Psoas muscle (tissue), 8 donors: ENCODE data around the gene ATXN8OS. TPM values are rescaled to one million over a fixed set of nuclear protein-coding genes. Genes with fewer than 3 reads are reported as not detected.

ENCODE experiments used
- ATAC-seq, 4 donors: fragments of 200-7000 bp; cut with Tn5 transposase; one replicate each; pipeline ENCODE4 v1.9.1; 2020; ENCODE audit warnings: moderate library complexity in 3 of 4, mild to moderate bottlenecking in 2 of 4
- DNase-seq, 2 donors: peaks; one replicate each; pipeline ENCODE4 v3.0.0-alpha.2; 2020
- H3K27ac ChIP-seq: fragments of 200-600 bp; one replicate; pipeline ENCODE4 v1.8.0; 2022
- H3K27me3 ChIP-seq, 3 donors: fragments of 200-600 bp in 1 of 3; one replicate each; pipeline versions ENCODE4 v1.6.1 to v1.8.0; 2013 to 2022; ENCODE audit warnings: low read length in 2 of 3, mild to moderate bottlenecking in 2 of 3, moderate library complexity in 1 of 3; ENCODE audit not compliant: insufficient read depth in 3 of 3
- H3K36me3 ChIP-seq, 2 donors: fragments of 200-600 bp in 1 of 2; one replicate each; pipeline versions ENCODE4 v1.6.1 to v1.8.0; 2013 to 2022; ENCODE audit warnings: low read depth in 1 of 2, mild to moderate bottlenecking in 1 of 2, moderate library complexity in 1 of 2; ENCODE audit not compliant: insufficient read depth in 1 of 2
- H3K4me1 ChIP-seq: fragments of 200-600 bp; one replicate; pipeline ENCODE4 v1.8.0; 2022
- H3K4me3 ChIP-seq: fragments of 200-600 bp; one replicate; pipeline ENCODE4 v1.8.0; 2022; ENCODE audit warnings: mild to moderate bottlenecking
- H3K9me3 ChIP-seq: fragments of 200-600 bp; one replicate; pipeline ENCODE4 v1.8.0; 2022
- WGBS, 3 donors: extraction: QIAGEN DNeasy Blood & Tissue Kit; methylation state at CpG; one replicate each; pipeline versions ENCODE4 v1.1.6 to v1.1.7; 2013; 5-methylcytosine and 5-hydroxymethylcytosine counted together
- intact Hi-C, 2 donors: fragments of 100-400 bp; cut with DNase I; formaldehyde crosslinking; loops; one replicate each; pipeline versions ENCODE4 v1.11.0 to v1.14.2; 2022
- polyA plus RNA-seq, 3 donors: library from polyadenylated mRNA; stranded (reverse); fragments of 200-250 nt; gene quantifications; one replicate each; pipeline ENCODE4 v1.2.3, GENCODE V29; 2013
- total RNA-seq, 4 donors: library from RNA; stranded (reverse); fragmentation: NEBNext Ultra II Directional in 2 of 4; extraction: Animal tissue kit (Norgen Biotek cat#: 25700) in 2 of 4; gene quantifications; one replicate each; pipeline versions ENCODE4 v1.2.1 to v1.2.4, GENCODE V29; 2021 to 2023
- TF ChIP-seq, protein P1 (sequence below): fragments of 200-600 bp; IDR thresholded peaks from one replicate; pipeline ENCODE4 v1.8.0; 2022; ENCODE audit warnings: antibody characterized with exemption
- donor health status: healthy with polysubstance abuse.
- donor health status: DM: no; HTN: no; CAD: no; lungs with moderate emphysema.
- donor health status: Bipolar disorder and iron deficiency.
- donor health status: healthy.
- donor health status: DM: yes; HTN: yes; CAD: no.
- donor health status: DM: no; HTN: no; CAD: no.
- donor health status: DM: no; HTN: no; CAD: no.
- donor health status: DM: yes; HTN: yes; CAD: no.

ATXN8OS gene
- total and polyA plus RNA-seq, 7 donors = not detected

DNA sequence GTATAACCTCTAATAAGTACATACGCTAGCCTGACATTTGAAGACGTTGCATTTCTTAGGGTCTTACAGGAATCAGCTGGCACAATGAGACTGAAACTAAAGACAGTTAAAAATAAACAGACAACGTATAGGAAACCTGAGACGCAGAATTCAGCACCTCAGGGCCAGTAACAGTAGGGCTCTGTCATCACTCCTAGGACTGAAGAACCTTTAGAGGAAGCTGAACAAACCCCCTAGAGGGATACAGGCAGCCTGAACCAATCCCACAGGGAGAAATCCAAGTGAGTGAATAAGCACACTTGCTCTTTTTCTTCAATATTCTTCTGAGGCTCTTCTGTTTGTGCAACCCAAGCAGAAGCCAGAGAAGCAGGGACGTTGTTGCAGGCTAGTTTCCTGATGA is 54.5 kb downstream of the ATXN8OS start:
- Histone ChIP-seq H3K27me3 (no peaks in the 10 kb centered on the region), H3K36me3 (no peaks in the 10 kb centered on the region), H3K27ac (no peak overlapping the region), H3K4me3 (no peak overlapping the region), H3K9me3 (no peaks in the 10 kb centered on the region), H3K4me1 (no peaks in the 10 kb centered on the region)
- intact Hi-C loops = no loop called here
- WGBS, 3 donors = 23 to 30% (median 24%) methylated on average over 5 of the region's 5 CpGs
- TF ChIP-seq, protein P1, sequence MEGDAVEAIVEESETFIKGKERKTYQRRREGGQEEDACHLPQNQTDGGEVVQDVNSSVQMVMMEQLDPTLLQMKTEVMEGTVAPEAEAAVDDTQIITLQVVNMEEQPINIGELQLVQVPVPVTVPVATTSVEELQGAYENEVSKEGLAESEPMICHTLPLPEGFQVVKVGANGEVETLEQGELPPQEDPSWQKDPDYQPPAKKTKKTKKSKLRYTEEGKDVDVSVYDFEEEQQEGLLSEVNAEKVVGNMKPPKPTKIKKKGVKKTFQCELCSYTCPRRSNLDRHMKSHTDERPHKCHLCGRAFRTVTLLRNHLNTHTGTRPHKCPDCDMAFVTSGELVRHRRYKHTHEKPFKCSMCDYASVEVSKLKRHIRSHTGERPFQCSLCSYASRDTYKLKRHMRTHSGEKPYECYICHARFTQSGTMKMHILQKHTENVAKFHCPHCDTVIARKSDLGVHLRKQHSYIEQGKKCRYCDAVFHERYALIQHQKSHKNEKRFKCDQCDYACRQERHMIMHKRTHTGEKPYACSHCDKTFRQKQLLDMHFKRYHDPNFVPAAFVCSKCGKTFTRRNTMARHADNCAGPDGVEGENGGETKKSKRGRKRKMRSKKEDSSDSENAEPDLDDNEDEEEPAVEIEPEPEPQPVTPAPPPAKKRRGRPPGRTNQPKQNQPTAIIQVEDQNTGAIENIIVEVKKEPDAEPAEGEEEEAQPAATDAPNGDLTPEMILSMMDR = no peak
- ATAC-seq (no peak), DNase-seq (no peak)

DNA sequence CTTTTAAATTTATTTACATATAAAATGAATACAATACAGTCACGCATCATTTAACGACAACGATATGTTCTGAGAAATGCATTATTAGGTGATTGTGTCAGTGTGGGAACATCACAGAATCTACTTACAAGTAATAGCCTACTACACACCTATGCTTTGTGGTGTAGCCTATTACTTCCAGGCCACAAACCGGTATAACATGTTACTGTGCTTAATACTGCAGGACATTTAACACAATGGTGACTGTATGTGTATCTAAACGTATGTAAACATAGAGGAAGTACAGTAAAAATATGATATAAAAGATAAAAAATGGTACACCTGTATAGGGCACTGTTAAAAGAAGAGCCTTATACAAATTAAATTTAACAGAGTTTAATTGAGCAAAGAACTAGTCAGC is 63.1 kb downstream of the ATXN8OS start:
- TF ChIP-seq, protein P1 = no peak
- H3K4me3 ChIP-seq = no peak overlapping the region
- DNase-seq = no peak
- no peak for ATAC-seq
- no peaks in the 10 kb centered on the region for H3K27me3 ChIP-seq
- 74 to 90% (median 85%) methylated on average over 5 of the region's 5 CpGs for WGBS, 3 donors
- no peaks in the 10 kb centered on the region for H3K36me3 ChIP-seq
- H3K27ac ChIP-seq = no peak overlapping the region
- intact Hi-C loops = no loop called here
- no peaks in the 10 kb centered on the region for H3K4me1 ChIP-seq
- no peaks in the 10 kb centered on the region for H3K9me3 ChIP-seq

DNA sequence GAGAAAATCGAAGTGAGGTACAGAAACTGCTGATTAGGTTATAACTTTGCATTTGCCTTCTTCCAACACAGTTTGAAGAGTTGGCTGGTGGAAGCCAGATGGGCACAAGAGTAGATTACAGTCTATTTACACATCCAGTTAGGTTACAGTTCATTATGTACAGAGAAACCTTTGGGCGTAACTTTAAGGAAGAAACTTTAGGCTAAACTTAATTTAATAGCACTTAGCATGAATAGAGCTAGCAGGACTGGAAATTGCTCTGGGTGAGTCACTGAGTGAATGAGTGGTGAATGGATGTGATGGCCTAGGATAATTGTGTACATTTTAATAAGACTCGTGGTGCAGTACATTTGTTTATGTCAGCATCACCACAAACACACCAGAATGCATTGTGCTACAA is 63.5 kb downstream of the ATXN8OS start:
- Histone ChIP-seq H3K9me3 (no peaks in the 10 kb centered on the region), H3K27me3 (no peaks in the 10 kb centered on the region), H3K4me1 (no peaks in the 10 kb centered on the region), H3K4me3 (no peak overlapping the region), H3K36me3 (no peaks in the 10 kb centered on the region), H3K27ac (no peak overlapping the region)
- TF ChIP-seq, protein P1 = no peak
- DNase-seq (no peak), ATAC-seq (no peak)
- WGBS, 3 donors = 67 to 73% (median 71%) methylated on average over 3 of the region's 3 CpGs
- intact Hi-C loops = no loop called here

DNA sequence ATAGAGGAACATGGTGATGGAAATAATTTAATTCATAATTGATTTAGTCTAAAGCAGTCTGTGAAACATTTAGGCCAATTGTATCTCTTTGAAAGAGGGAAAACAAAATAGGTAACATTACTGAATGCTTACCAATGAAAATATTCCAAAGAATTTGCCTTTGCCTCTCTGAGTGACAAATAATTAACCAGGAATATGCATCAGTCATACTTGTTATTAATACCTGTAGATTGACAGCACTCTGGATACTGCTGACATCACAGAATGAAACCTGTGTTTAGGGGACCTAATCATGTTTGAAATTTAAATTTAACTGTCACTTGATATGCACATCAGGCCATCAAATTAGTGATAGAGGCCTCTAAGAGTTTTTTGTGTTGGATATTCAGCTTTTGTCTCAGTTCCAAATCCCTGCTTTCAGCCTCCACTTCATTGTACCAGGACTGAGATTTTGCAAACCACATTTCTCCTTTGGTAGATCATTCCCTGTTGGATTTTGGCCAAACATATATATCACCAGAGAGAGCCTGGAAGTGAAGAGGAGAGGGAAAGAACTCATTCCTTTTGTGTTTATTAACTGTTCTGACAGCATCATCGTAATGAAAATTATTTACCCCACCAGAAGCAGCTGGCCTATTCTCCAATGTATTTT is 65.4 kb downstream of the ATXN8OS start:
- Histone ChIP-seq H3K4me1 (no peaks in the 10 kb centered on the region), H3K27me3 (no peaks in the 10 kb centered on the region), H3K4me3 (no peak overlapping the region), H3K36me3 (no peaks in the 10 kb centered on the region), H3K27ac (no peak overlapping the region), H3K9me3 (no peaks in the 10 kb centered on the region)
- WGBS, 3 donors = 59 to 73% (median 63%) methylated on average over 1 of the region's 1 CpG
- ATAC-seq (no peak), DNase-seq (no peak)
- TF ChIP-seq, protein P1 = no peak
- intact Hi-C loops = no loop called here

DNA sequence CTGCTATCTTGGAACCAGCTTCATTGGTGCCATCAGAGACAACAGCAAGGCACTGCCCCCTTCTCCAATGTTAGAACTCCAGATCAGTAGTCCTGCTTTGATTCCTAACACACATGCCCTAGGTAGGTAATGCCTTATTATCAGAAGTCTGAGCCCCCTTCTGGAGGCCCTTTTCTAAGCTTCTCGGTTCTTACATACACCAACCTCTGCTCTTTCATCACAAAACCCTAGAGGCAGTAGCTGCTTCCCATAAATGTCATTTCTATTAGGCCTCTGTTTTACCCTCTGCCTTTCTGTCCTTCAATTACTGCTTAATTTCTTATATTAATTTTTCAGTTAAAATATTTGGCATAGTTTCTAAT is 66.0 kb downstream of the ATXN8OS start:
- Histone ChIP-seq H3K36me3 (no peaks in the 10 kb centered on the region), H3K9me3 (no peaks in the 10 kb centered on the region), H3K4me3 (no peak overlapping the region), H3K27me3 (no peaks in the 10 kb centered on the region), H3K27ac (no peak overlapping the region), H3K4me1 (no peaks in the 10 kb centered on the region)
- WGBS, 3 donors = 44 to 59% (median 48%) methylated on average over 1 of the region's 1 CpG
- DNase-seq (no peak), ATAC-seq (no peak)
- intact Hi-C loops = no loop called here
- TF ChIP-seq, protein P1 = no peak
